HFF-Myc (cell line): Measurements from ENCODE around the gene NDUFC2.
"Not testable (repeated sequence)": the region's sequence is repeated elsewhere in the genome, so short reads cannot be mapped to it uniquely, and the experiment has no call there.

Source experiments
- DNase-seq: peaks from one replicate; pipeline ENCODE4 v3.0.0-alpha.2; 2011; ENCODE audit warnings: low read depth; ENCODE audit errors: extremely low read depth
- H3K4me3 ChIP-seq: replicated peaks from 2 replicates; pipeline ENCODE4 v1.5.1; 2011; ENCODE audit warnings: low read depth, mild to moderate bottlenecking, control low read depth, low read length
- CTCF ChIP-seq: IDR thresholded peaks from 2 replicates; pipeline ENCODE4 v1.5.1; 2012; ENCODE audit warnings: mild to moderate bottlenecking, low read depth, low read length, control low read depth; ENCODE audit errors: missing control alignments

NDUFC2 gene

GRCh38 chr11:78061088-78061920 is 18.4 kb downstream of the NDUFC2 start:
- no peak for TF ChIP-seq CTCF
- DNase-seq, result no peak
- no peak overlapping the region for H3K4me3 ChIP-seq

GRCh38 chr11:78060533-78060932 is 19.1 kb downstream of the NDUFC2 start:
- TF ChIP-seq CTCF, result no peak
- H3K4me3 ChIP-seq, result no peak overlapping the region
- no peak for DNase-seq

GRCh38 chr11:78059749-78060328 is 19.8 kb downstream of the NDUFC2 start:
- not testable (repeated sequence) for DNase-seq, H3K4me3 ChIP-seq

GRCh38 chr11:78057462-78058055 is 22.1 kb downstream of the NDUFC2 start:
- DNase-seq, result no peak
- H3K4me3 ChIP-seq, result no peak overlapping the region
- TF ChIP-seq CTCF, result no peak

- no peak for TF ChIP-seq CTCF
- DNase-seq, result no peak
- no peak overlapping the region for H3K4me3 ChIP-seq
These were observed 23.6 kb downstream of the NDUFC2 start for GRCh38 chr11:78056093-78056492.

GRCh38 chr11:78054971-78055370 is 24.7 kb downstream of the NDUFC2 start:
- no peak overlapping the region for H3K4me3 ChIP-seq
- TF ChIP-seq CTCF, result no peak
- DNase-seq, result no peak
